ENCODE results near the gene KIFC1. TPM values are rescaled to one million over a fixed set of nuclear protein-coding genes. Genes with fewer than 3 reads are reported as not detected.
"Not testable (repeated sequence)": the region's sequence is repeated elsewhere in the genome, so short reads cannot be mapped to it uniquely, and the experiment has no call there.

KIFC1 gene
- total RNA-seq, 1 experiment from 2014 or later = 84.5 TPM

GRCh38 chr6:33365206-33365971, 26.2 kb upstream of the KIFC1 start:
- H3K4me3 ChIP-seq; H3K9me3 ChIP-seq (replicated peaks): not testable (repeated sequence)

GRCh38 chr6:33367009-33367714, 24.5 kb upstream of the KIFC1 start:
- Histone ChIP-seq H3K27ac (no peak overlapping the region), H3K36me3 (no peaks in the 10 kb centered on the region), H3K4me3 (no peak overlapping the region), H3K4me1 (peaks cover 4% of the 10 kb centered on the region; the same call in 1 of the 2 replicates), H3K9me3 (replicated peaks) (no peaks in the 10 kb centered on the region), H3K27me3 (no peaks in the 10 kb centered on the region)
- no peak for DNase-seq

More at GRCh38 chr6:33365206-33365971, 26.2 kb upstream of the KIFC1 start:
- not testable (repeated sequence) for H3K4me1 ChIP-seq, DNase-seq, H3K27ac ChIP-seq, H3K36me3 ChIP-seq, H3K27me3 ChIP-seq

- H3K4me3 ChIP-seq; DNase-seq; H3K9me3 ChIP-seq (replicated peaks); H3K4me1 ChIP-seq; H3K27ac ChIP-seq; H3K36me3 ChIP-seq; H3K27me3 ChIP-seq: not testable (repeated sequence)
Observed at GRCh38 chr6:33367715-33368025, 24.0 kb upstream of the KIFC1 start.

GRCh38 chr6:33371901-33372300, 19.7 kb upstream of the KIFC1 start:
- H3K27ac ChIP-seq; H3K27me3 ChIP-seq; H3K36me3 ChIP-seq; H3K4me1 ChIP-seq; DNase-seq; H3K4me3 ChIP-seq; H3K9me3 ChIP-seq (replicated peaks): not testable (repeated sequence)

GRCh38 chr6:33372526-33373123, 19.0 kb upstream of the KIFC1 start:
- H3K4me1 ChIP-seq = no peaks in the 10 kb centered on the region
- no peaks in the 10 kb centered on the region; the same call in 1 of the 2 replicates for H3K27me3 ChIP-seq
- H3K36me3 ChIP-seq = no peaks in the 10 kb centered on the region
- H3K27ac ChIP-seq = no peak overlapping the region
- DNase-seq = no peak
- H3K4me3 ChIP-seq = no peak overlapping the region
- no peaks in the 10 kb centered on the region for H3K9me3 ChIP-seq (replicated peaks)

- Histone ChIP-seq H3K4me1 (no peaks in the 10 kb centered on the region), H3K27ac (no peak overlapping the region)
- no peak for DNase-seq
Observed at GRCh38 chr6:33373960-33374910, 17.4 kb upstream of the KIFC1 start.

GRCh38 chr6:33375143-33375671, 16.4 kb upstream of the KIFC1 start:
- Histone ChIP-seq H3K27me3 (no peaks in the 10 kb centered on the region; the same call in 1 of the 2 replicates), H3K36me3 (no peaks in the 10 kb centered on the region), H3K4me3 (no peak overlapping the region), H3K27ac (no peak overlapping the region), H3K9me3 (replicated peaks) (no peaks in the 10 kb centered on the region), H3K4me1 (no peaks in the 10 kb centered on the region)
- peak in 1 of 2 experiments; percentile 38 for DNase-seq

More at GRCh38 chr6:33373960-33374910, 17.4 kb upstream of the KIFC1 start:
- Histone ChIP-seq H3K4me3 (no peak overlapping the region), H3K27me3 (no peaks in the 10 kb centered on the region; the same call in 1 of the 2 replicates), H3K36me3 (no peaks in the 10 kb centered on the region), H3K9me3 (replicated peaks) (no peaks in the 10 kb centered on the region)

- DNase-seq = no peak
- H3K9me3 ChIP-seq (replicated peaks) = no peaks in the 10 kb centered on the region
- H3K27me3 ChIP-seq = no peaks in the 10 kb centered on the region; the same call in 1 of the 2 replicates
- no peak overlapping the region for H3K27ac ChIP-seq
- no peaks in the 10 kb centered on the region for H3K36me3 ChIP-seq
- H3K4me3 ChIP-seq = no peak overlapping the region
- no peaks in the 10 kb centered on the region for H3K4me1 ChIP-seq
Observed at GRCh38 chr6:33377171-33377570, 14.5 kb upstream of the KIFC1 start.

GRCh38 chr6:33379184-33379583, 12.4 kb upstream of the KIFC1 start:
- H3K27ac ChIP-seq; H3K4me3 ChIP-seq; H3K27me3 ChIP-seq; H3K9me3 ChIP-seq (replicated peaks); DNase-seq; H3K36me3 ChIP-seq; H3K4me1 ChIP-seq: not testable (repeated sequence)

- Histone ChIP-seq H3K36me3 (no peaks in the 10 kb centered on the region), H3K9me3 (replicated peaks) (no peaks in the 10 kb centered on the region), H3K4me3 (no peak overlapping the region), H3K4me1 (no peaks in the 10 kb centered on the region), H3K27ac (no peak overlapping the region), H3K27me3 (no peaks in the 10 kb centered on the region; the same call in 1 of the 2 replicates)
- DNase-seq = no peak
Observed at GRCh38 chr6:33380272-33380981, 11.2 kb upstream of the KIFC1 start.

- H3K27ac ChIP-seq = no peak overlapping the region
- H3K4me1 ChIP-seq = no peaks in the 10 kb centered on the region
Observed at GRCh38 chr6:33383427-33384185, 8.0 kb upstream of the KIFC1 start.

GRCh38 chr6:33384581-33385020, 7.0 kb upstream of the KIFC1 start:
- Histone ChIP-seq H3K27me3 (no peaks in the 10 kb centered on the region; the same call in 1 of the 2 replicates), H3K27ac (no peak overlapping the region), H3K4me3 (no peak overlapping the region), H3K9me3 (replicated peaks) (no peaks in the 10 kb centered on the region), H3K36me3 (no peaks in the 10 kb centered on the region), H3K4me1 (no peaks in the 10 kb centered on the region)
- no peak for DNase-seq

More at GRCh38 chr6:33383427-33384185, 8.0 kb upstream of the KIFC1 start:
- DNase-seq = no peak
- Histone ChIP-seq H3K9me3 (replicated peaks) (no peaks in the 10 kb centered on the region), H3K36me3 (no peaks in the 10 kb centered on the region), H3K4me3 (no peak overlapping the region), H3K27me3 (no peaks in the 10 kb centered on the region; the same call in 1 of the 2 replicates)

GRCh38 chr6:33390173-33390572, 1.4 kb upstream of the KIFC1 start:
- no peak for DNase-seq
- peaks cover 7% of the 10 kb centered on the region; the same call in 1 of the 2 replicates for H3K36me3 ChIP-seq
- no peak overlapping the region for H3K4me3 ChIP-seq
- H3K4me1 ChIP-seq = peaks cover 11% of the 10 kb centered on the region
- H3K9me3 ChIP-seq (replicated peaks) = no peaks in the 10 kb centered on the region
- no peak overlapping the region for H3K27ac ChIP-seq
- no peaks in the 10 kb centered on the region for H3K27me3 ChIP-seq

Data from SJCRH30 (cell line).